ENCODE results near the gene PLEKHA5. TPM values are rescaled to one million over a fixed set of nuclear protein-coding genes. Genes with fewer than 3 reads are reported as not detected.
"Not testable (repeated sequence)": the region's sequence is repeated elsewhere in the genome, so short reads cannot be mapped to it uniquely, and the experiment has no call there.

PLEKHA5 gene
- polyA plus RNA-seq, 1 donor (not counting 4 experiments of a cell fraction or from before 2014, with no cell fraction given), result 21.7 TPM

DNA sequence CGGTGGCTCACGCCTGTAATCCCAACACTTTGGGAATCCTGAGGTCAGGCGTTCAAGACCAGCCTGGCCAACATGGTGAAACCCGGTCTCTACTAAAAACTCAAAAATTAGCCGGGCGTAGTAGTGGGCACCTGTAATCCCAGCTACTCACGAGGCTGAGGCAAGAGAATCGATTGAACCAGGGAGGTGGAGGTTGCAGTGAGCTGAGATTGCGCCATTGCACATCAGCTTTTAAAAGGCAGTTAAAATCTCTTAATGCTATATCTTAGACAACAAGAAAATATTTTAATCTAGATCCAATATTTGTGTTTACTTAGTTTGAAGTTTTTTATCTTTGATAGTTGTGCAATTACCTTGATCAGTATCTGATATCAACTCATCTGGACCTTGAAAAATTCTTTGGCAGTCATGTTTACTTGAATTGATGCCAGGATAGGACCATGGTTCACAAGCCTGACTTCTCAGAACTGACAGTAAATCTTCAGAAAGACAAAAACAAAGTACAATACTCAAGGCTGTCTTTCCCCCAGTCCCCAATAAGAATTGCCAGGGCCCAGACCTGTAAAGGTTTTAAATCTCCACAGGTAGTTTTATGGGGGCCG lies 174.7 kb downstream of the PLEKHA5 start:
- Histone ChIP-seq H3K9ac (ENCODE audit: control insufficient read depth, extremely low read depth, insufficient read depth, low read length) (no peak overlapping the region), H3K9me1 (ENCODE audit: control insufficient read depth, extremely low read depth, insufficient read depth, low read length) (no peaks in the 10 kb centered on the region), H3K4me3 (ENCODE audit: control insufficient read depth in 2 of 3, extremely low read depth in 1 of 3, insufficient read depth in 2 of 3, low read depth in 1 of 3, low read length in 3 of 3) (no peak overlapping the region), H3K36me3 (ENCODE audit: control insufficient read depth in 2 of 2, extremely low read depth in 1 of 2, insufficient read depth in 2 of 2, low read length in 2 of 2) (peaks cover 6% of the 10 kb centered on the region in 2 experiments), H2AFZ (ENCODE audit: control insufficient read depth, low read length) (no peak overlapping the region), H3K9me3 (ENCODE audit: control insufficient read depth, low read depth, low read length) (no peaks in the 10 kb centered on the region), H3K79me2 (ENCODE audit: control insufficient read depth, insufficient read depth, low read length) (no peaks in the 10 kb centered on the region), H3K27me3 (ENCODE audit: control insufficient read depth, extremely low read depth, insufficient read depth, low read length) (no peaks in the 10 kb centered on the region), H3K27ac (ENCODE audit: control insufficient read depth, insufficient read depth, low read length) (no peak overlapping the region), H3K4me1 (ENCODE audit: control insufficient read depth, extremely low read depth, insufficient read depth, low read length) (peaks cover 12% of the 10 kb centered on the region), H4K20me1 (ENCODE audit: control insufficient read depth, extremely low read depth, insufficient read depth, low read length) (no peaks in the 10 kb centered on the region), H3K4me2 (ENCODE audit: control insufficient read depth, extremely low read depth, insufficient read depth, low read depth, low read length) (no peak overlapping the region)
- TF ChIP-seq, protein P1, sequence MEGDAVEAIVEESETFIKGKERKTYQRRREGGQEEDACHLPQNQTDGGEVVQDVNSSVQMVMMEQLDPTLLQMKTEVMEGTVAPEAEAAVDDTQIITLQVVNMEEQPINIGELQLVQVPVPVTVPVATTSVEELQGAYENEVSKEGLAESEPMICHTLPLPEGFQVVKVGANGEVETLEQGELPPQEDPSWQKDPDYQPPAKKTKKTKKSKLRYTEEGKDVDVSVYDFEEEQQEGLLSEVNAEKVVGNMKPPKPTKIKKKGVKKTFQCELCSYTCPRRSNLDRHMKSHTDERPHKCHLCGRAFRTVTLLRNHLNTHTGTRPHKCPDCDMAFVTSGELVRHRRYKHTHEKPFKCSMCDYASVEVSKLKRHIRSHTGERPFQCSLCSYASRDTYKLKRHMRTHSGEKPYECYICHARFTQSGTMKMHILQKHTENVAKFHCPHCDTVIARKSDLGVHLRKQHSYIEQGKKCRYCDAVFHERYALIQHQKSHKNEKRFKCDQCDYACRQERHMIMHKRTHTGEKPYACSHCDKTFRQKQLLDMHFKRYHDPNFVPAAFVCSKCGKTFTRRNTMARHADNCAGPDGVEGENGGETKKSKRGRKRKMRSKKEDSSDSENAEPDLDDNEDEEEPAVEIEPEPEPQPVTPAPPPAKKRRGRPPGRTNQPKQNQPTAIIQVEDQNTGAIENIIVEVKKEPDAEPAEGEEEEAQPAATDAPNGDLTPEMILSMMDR (optimal IDR thresholded peaks at IDR 0.05 in 1 of 3, IDR thresholded peaks at IDR 0.05 in 1 of 3, conservative IDR thresholded peaks at IDR 0.05 in 1 of 3; ENCODE audit: extremely low read depth in 1 of 3, insufficient read depth in 2 of 3, low read length in 3 of 3), result no peak
- no peak for TF ChIP-seq EZH2 (IDR thresholded peaks at IDR 0.05; ENCODE audit: low read length)
- FAIRE-seq, result no peak
- DNase-seq (ENCODE audit: low read depth, low spot score), result no peak
- dilution Hi-C loops (cut with MboI; ENCODE audit: extremely low pct_ligation_motif_present, low sequenced_read_pairs), result no loop called here

DNA sequence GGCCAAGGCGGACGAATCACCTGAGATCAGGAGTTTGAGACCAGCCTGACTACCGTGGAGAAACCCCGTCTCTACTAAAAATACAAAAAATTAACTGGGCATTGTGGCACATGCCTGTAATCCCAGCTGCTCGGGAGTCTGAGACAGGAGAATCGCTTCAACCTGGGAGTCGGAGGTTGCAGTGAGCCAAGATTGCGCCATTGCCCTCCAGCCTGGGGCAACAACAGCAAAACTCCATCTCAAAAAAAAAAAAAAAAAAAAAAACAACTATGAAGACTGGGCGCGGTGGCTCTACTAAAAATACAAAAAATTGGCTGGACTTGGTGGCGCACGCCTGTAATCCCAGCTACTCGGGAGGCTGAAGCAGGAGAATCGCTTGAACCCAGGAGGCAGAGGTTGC lies 176.1 kb downstream of the PLEKHA5 start:
- H2AFZ ChIP-seq (ENCODE audit: control insufficient read depth, low read length); DNase-seq (ENCODE audit: low read depth, low spot score); H3K27me3 ChIP-seq (ENCODE audit: control insufficient read depth, extremely low read depth, insufficient read depth, low read length); H3K4me2 ChIP-seq (ENCODE audit: control insufficient read depth, extremely low read depth, insufficient read depth, low read depth, low read length); H3K4me3 ChIP-seq (ENCODE audit: control insufficient read depth in 2 of 3, extremely low read depth in 1 of 3, insufficient read depth in 2 of 3, low read depth in 1 of 3, low read length in 3 of 3); FAIRE-seq; H3K9me3 ChIP-seq (ENCODE audit: control insufficient read depth, low read depth, low read length); H3K4me1 ChIP-seq (ENCODE audit: control insufficient read depth, extremely low read depth, insufficient read depth, low read length); H3K79me2 ChIP-seq (ENCODE audit: control insufficient read depth, insufficient read depth, low read length); H3K9ac ChIP-seq (ENCODE audit: control insufficient read depth, extremely low read depth, insufficient read depth, low read length); H3K27ac ChIP-seq (ENCODE audit: control insufficient read depth, insufficient read depth, low read length); H4K20me1 ChIP-seq (ENCODE audit: control insufficient read depth, extremely low read depth, insufficient read depth, low read length); H3K36me3 ChIP-seq (ENCODE audit: control insufficient read depth in 2 of 2, extremely low read depth in 1 of 2, insufficient read depth in 2 of 2, low read length in 2 of 2); dilution Hi-C loops (cut with MboI; ENCODE audit: extremely low pct_ligation_motif_present, low sequenced_read_pairs); H3K9me1 ChIP-seq (ENCODE audit: control insufficient read depth, extremely low read depth, insufficient read depth, low read length): not testable (repeated sequence)

DNA sequence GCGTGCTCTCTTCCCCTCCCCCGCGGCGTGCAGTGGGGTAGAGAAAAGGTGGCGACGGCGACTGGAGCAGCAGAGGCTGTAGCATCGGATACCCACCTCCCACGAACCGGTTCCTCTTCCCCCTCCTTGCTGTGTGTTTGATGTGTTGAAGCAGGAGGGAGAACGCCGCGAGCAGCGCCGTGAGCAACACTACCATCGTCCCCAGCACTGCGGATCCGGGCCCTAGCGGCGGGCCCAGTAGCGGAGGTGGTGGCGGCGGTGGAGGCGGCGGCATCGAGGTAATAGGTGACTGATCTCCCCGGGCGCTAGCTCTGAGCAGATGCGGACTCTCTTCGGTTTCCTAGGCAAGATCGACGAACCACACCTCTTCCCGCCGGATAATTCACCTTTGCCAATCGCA lies 176.8 kb downstream of the PLEKHA5 start:
- Histone ChIP-seq H3K4me3 (ENCODE audit: control insufficient read depth in 2 of 3, extremely low read depth in 1 of 3, insufficient read depth in 2 of 3, low read depth in 1 of 3, low read length in 3 of 3) (no peak overlapping the region), H3K4me1 (ENCODE audit: control insufficient read depth, extremely low read depth, insufficient read depth, low read length) (no peaks in the 10 kb centered on the region), H2AFZ (ENCODE audit: control insufficient read depth, low read length) (no peak overlapping the region), H4K20me1 (ENCODE audit: control insufficient read depth, extremely low read depth, insufficient read depth, low read length) (no peaks in the 10 kb centered on the region), H3K27ac (ENCODE audit: control insufficient read depth, insufficient read depth, low read length) (no peak overlapping the region), H3K79me2 (ENCODE audit: control insufficient read depth, insufficient read depth, low read length) (no peaks in the 10 kb centered on the region), H3K9me1 (ENCODE audit: control insufficient read depth, extremely low read depth, insufficient read depth, low read length) (no peaks in the 10 kb centered on the region), H3K9ac (ENCODE audit: control insufficient read depth, extremely low read depth, insufficient read depth, low read length) (no peak overlapping the region), H3K9me3 (ENCODE audit: control insufficient read depth, low read depth, low read length) (no peaks in the 10 kb centered on the region), H3K36me3 (ENCODE audit: control insufficient read depth in 2 of 2, extremely low read depth in 1 of 2, insufficient read depth in 2 of 2, low read length in 2 of 2) (peaks cover 6% of the 10 kb centered on the region in 2 experiments), H3K4me2 (ENCODE audit: control insufficient read depth, extremely low read depth, insufficient read depth, low read depth, low read length) (no peak overlapping the region), H3K27me3 (ENCODE audit: control insufficient read depth, extremely low read depth, insufficient read depth, low read length) (no peaks in the 10 kb centered on the region)
- FAIRE-seq (no peak), DNase-seq (ENCODE audit: low read depth, low spot score) (no peak)
- dilution Hi-C loops (cut with MboI; ENCODE audit: extremely low pct_ligation_motif_present, low sequenced_read_pairs), result no loop called here
- TF ChIP-seq, protein P1 (optimal IDR thresholded peaks at IDR 0.05 in 1 of 3, IDR thresholded peaks at IDR 0.05 in 1 of 3, conservative IDR thresholded peaks at IDR 0.05 in 1 of 3; ENCODE audit: extremely low read depth in 1 of 3, insufficient read depth in 2 of 3, low read length in 3 of 3), result no peak
- no peak for TF ChIP-seq EZH2 (IDR thresholded peaks at IDR 0.05; ENCODE audit: low read length)

Data from keratinocyte (primary cell).